IPS-18c (cell line): Measurements from ENCODE around the gene TRMO.

Experiments
- H3K4me3 ChIP-seq: 2 replicates; pipeline ENCODE4 v1.7.0; 2013; ENCODE audit warnings: low read depth, mild to moderate bottlenecking, low read length, moderate library complexity; ENCODE audit not compliant: insufficient read depth
- H3K9me3 ChIP-seq: one replicate; pipeline ENCODE4 v1.6.1; 2013; ENCODE audit warnings: mild to moderate bottlenecking, low read length, moderate library complexity; ENCODE audit not compliant: control insufficient read depth, insufficient read depth

TRMO gene

DNA sequence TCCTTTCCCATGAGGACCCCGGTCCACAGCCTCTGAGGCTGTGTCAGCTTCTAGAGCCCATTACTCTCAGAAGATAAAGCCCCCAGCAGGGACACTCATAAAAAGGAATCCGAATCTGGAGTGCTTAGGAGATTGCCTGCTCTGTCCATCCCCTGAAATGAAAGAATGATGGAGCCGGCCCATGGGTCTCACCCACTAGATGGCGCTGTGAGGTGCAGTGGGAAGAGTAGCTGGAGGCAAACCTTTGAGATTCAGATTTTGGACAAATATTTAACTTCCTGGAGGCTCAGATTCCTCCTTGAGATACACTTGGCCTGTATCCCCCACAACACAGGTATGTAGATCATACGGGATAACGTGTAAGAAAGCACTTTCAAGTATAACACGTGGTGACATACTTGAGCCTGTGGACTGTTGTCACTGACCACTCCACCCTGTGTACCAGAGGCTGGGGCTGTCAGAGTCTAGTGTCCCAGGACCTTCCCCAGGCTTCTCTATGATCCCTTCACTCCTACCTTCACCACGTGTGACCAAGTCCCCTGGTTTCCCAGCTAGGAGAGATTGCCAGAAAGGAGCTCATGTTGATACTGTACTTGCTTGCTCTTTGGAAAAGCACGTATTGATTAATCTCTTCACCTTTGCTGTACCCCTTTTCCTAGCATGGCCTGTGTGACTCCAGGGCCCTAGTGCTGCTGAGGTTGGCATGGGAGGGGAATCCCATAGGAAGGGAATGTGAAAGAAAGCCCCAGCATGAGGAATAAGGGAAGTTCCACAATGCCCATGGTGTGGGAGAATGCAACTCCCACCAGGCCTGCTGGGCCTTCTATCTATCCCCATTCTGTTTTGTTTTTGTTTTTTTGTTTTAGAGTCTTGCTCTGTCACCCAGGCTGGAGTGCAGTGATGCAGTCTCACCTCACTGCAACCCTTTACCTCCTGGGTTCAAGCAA lies 32.1 kb downstream of the TRMO start:
- no peak overlapping the region for H3K4me3 ChIP-seq
- peaks cover 2% of the 10 kb centered on the region for H3K9me3 ChIP-seq

DNA sequence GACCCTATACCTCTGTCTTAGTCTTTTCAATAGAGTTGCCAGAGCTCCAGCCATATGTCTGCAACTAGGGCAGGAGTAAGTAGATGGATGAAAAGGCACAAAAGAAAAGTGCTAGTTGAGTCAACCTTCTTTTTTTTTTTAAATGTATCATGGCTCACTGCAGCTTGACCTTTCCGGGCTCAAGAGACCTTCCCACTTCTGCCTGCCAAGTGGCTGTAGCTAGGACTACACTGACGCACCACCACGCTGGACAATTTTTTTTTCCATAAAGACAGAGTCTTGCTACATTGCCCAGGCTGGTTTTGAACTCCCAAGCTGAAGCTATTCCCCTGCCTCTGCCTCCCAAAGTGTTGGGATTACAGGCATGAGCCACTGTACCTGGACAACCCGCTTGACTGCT lies 42.0 kb downstream of the TRMO start:
- Histone ChIP-seq H3K4me3 (no peak overlapping the region), H3K9me3 (no peaks in the 10 kb centered on the region)

DNA sequence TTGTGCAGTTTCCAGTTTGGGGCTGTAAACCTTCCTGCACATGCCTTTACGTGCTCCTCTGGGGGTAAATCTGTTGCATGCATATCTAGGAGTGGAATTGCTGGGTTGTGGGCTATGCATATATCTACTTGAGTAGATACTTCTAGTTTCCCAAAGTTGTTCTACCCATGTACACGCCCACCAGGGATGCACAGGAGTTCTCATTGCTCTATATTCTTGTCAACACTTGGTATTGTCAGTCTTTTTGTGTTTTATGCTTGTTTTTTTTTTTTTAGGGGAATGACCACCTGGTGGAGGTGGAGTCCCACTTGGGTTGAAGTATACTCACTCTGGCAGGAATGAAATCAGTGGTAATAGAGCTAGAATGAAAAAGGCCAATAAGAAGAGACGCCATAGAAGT lies 46.2 kb downstream of the TRMO start:
- Histone ChIP-seq H3K4me3 (no peak overlapping the region), H3K9me3 (no peaks in the 10 kb centered on the region)

DNA sequence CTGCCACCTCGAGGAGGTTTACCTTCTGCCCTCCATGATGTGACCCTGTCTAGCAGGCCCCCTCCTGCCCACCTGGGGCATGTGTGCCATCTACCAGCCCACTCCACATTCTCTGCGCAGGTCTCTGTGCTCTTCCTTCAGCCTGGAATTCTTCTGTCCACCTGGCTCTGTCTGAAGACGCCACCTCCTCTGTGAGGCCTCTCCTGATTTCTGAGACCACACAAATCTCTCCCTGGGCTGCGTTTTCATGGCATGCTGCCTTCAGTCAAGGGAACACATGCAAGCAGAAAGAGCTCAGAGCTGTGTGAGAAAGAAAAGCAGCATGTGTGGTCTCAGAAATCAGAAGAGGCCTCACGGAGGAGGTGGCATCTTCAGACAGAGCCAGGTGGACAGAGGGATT lies 47.2 kb downstream of the TRMO start:
- Histone ChIP-seq H3K9me3 (no peaks in the 10 kb centered on the region), H3K4me3 (no peak overlapping the region)

DNA sequence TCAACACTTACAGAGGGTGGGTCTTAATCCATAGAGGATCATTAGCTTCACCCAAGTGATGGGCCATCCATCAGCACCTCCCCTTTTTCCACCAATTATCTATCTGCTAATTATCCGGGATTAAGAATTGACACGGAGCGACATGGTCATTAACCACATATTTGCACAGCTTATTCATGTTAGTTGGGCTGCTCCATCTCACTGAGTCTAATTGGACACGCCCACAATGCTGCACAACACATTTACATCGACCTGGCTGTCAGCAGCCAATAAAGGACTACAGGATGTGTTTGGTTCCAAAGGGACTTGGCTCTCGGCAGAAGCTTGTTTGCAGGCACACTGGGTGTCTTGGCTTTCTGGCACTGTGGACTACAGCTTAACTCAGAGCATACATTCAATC lies 47.7 kb downstream of the TRMO start:
- H3K4me3 ChIP-seq, result no peak overlapping the region

DNA sequence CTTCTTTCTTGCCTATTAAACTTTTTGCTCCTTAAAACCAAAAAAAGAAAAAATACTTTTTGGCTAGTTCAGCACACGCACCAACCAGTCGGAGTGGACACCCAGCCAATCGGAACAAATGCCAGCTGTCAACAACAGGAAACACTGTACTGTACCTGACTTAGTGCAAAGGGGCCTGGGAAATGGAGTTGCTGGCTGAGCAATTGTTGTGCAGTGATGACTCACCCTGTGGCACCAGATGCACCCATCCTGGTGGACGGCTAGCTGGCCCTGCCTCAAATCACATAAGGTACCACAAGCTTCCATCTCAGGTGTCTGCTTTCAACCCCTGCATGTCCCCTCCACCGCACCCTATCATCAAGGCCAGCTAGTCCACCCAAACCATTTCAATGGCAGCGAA lies 48.4 kb downstream of the TRMO start:
- Histone ChIP-seq H3K9me3 (no peaks in the 10 kb centered on the region), H3K4me3 (no peak overlapping the region)

More for the DNA sequence above, 47.7 kb downstream of the TRMO start:
- no peaks in the 10 kb centered on the region for H3K9me3 ChIP-seq

- Histone ChIP-seq H3K9me3 (no peaks in the 10 kb centered on the region), H3K4me3 (no peak overlapping the region)
These were observed 48.9 kb downstream of the TRMO start for GRCh38 chr9:97873425-97873824.

- no peaks in the 10 kb centered on the region for H3K9me3 ChIP-seq
These were observed 53.4 kb downstream of the TRMO start for GRCh38 chr9:97868859-97869258.

GRCh38 chr9:97866848-97867247 lies 55.5 kb downstream of the TRMO start:
- no peak overlapping the region for H3K4me3 ChIP-seq
- no peaks in the 10 kb centered on the region for H3K9me3 ChIP-seq

More at GRCh38 chr9:97868859-97869258, 53.4 kb downstream of the TRMO start:
- H3K4me3 ChIP-seq, result no peak overlapping the region

- Histone ChIP-seq H3K9me3 (no peaks in the 10 kb centered on the region), H3K4me3 (no peak overlapping the region)
These were observed 56.0 kb downstream of the TRMO start for GRCh38 chr9:97866300-97866699.

DNA sequence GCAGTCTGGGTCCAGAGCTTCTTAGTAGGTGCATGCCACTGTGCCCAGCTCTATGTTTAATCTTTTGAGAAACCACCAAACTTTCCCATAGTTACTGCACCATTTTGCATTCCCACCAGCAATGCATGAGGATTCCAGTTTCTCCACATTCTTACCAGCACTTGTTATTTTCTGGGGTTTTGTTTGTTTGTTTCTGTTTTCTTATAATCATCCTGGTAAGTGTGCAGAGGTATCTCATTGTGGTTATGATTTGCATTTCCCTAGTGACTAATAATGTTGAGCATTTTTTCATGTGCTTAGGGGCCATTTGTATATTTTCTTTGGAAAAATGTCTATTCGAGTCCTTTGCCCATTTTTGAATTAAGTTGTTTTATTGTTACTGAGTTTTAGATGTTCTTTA lies 57.9 kb downstream of the TRMO start:
- H3K9me3 ChIP-seq, result no peaks in the 10 kb centered on the region
- H3K4me3 ChIP-seq, result no peak overlapping the region

DNA sequence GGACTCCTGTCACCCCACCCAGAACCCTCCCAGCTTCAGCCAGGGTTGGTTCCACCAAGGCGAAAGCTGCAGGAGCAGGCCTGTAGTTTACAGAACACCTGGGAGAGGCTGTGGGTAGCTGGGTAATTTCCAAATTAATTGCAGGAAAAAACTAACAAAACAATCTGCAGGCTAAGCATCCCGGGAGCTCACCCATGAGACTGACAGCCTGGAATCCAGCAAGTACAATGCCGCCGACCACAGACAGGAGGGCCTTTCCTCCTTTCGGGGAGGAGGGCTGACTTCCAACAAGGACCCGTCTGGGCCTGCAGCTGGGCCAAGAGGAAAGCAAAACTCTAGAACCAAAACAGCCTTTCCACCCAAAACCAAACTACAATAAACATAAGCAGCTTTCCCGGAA lies 59.0 kb downstream of the TRMO start:
- no peak overlapping the region for H3K4me3 ChIP-seq
- no peaks in the 10 kb centered on the region for H3K9me3 ChIP-seq

GRCh38 chr9:97861148-97861475 lies 61.2 kb downstream of the TRMO start:
- Histone ChIP-seq H3K9me3 (no peaks in the 10 kb centered on the region), H3K4me3 (no peak overlapping the region)

GRCh38 chr9:97860451-97861147 lies 61.7 kb downstream of the TRMO start:
- H3K4me3 ChIP-seq, result no peak overlapping the region
- H3K9me3 ChIP-seq, result no peaks in the 10 kb centered on the region

- no peak overlapping the region for H3K4me3 ChIP-seq
These were observed 63.0 kb downstream of the TRMO start for GRCh38 chr9:97859346-97859745.

DNA sequence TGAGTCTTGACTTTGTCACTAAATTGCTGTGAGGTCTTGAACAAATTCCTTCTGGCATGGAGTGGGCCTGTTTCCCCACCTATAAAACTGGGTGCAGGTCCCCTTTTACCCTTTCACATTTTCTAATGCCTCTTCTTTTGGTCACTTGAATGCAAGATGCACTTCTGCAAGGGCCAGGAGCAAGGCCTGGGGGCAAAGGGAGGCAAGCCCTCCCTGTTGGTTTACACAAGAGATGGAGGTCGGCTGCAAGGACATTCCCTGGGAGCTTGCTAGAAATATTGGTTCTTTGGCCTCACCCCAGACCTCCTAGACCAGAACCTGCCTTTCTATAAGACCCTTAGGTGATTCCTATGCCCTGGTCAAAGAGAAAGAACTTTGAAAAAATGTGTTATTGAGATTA lies 63.5 kb downstream of the TRMO start:
- Histone ChIP-seq H3K4me3 (no peak overlapping the region), H3K9me3 (no peaks in the 10 kb centered on the region)

More at GRCh38 chr9:97859346-97859745, 63.0 kb downstream of the TRMO start:
- no peaks in the 10 kb centered on the region for H3K9me3 ChIP-seq

DNA sequence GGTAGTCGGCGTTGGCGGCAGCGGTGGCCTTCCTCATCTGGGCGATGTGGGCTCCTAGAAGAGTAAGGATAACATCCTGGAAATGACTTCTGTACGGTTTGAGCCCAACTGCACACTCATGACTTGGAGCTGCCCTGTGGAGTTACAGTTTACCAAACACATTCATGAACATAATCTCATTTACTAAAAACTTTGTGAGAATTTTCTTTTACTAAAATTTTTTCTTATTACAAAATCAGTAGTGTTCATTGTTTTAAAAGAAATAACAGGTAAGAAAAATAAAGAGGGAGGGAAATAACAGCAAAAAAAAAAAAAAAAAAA lies 63.9 kb downstream of the TRMO start:
- no peaks in the 10 kb centered on the region for H3K9me3 ChIP-seq
- no peak overlapping the region for H3K4me3 ChIP-seq

- H3K9me3 ChIP-seq, result no peaks in the 10 kb centered on the region
- H3K4me3 ChIP-seq, result peak overlapping the region; percentile 20; the same call in 1 of the 2 replicates
These were observed 64.5 kb downstream of the TRMO start for GRCh38 chr9:97857606-97858392.
